Astrocyte of the hippocampus (primary cell): ENCODE data around the gene NRDE2.
"Not testable (repeated sequence)": the region's sequence is repeated elsewhere in the genome, so short reads cannot be mapped to it uniquely, and the experiment has no call there.

Experiments
- DNase-seq: peaks from one replicate; pipeline ENCODE4 v3.0.0; 2011; ENCODE audit warnings: low read depth, low spot score

The NRDE2 gene

GRCh38 chr14:90272523-90272922, 59.2 kb downstream of the NRDE2 start:
- no peak for DNase-seq

GRCh38 chr14:90268420-90268819, 63.3 kb downstream of the NRDE2 start:
- DNase-seq = no peak

GRCh38 chr14:90266441-90267154, 65.1 kb downstream of the NRDE2 start:
- no peak for DNase-seq

- no peak for DNase-seq
Observed at GRCh38 chr14:90263748-90264449, 67.8 kb downstream of the NRDE2 start.

DNA sequence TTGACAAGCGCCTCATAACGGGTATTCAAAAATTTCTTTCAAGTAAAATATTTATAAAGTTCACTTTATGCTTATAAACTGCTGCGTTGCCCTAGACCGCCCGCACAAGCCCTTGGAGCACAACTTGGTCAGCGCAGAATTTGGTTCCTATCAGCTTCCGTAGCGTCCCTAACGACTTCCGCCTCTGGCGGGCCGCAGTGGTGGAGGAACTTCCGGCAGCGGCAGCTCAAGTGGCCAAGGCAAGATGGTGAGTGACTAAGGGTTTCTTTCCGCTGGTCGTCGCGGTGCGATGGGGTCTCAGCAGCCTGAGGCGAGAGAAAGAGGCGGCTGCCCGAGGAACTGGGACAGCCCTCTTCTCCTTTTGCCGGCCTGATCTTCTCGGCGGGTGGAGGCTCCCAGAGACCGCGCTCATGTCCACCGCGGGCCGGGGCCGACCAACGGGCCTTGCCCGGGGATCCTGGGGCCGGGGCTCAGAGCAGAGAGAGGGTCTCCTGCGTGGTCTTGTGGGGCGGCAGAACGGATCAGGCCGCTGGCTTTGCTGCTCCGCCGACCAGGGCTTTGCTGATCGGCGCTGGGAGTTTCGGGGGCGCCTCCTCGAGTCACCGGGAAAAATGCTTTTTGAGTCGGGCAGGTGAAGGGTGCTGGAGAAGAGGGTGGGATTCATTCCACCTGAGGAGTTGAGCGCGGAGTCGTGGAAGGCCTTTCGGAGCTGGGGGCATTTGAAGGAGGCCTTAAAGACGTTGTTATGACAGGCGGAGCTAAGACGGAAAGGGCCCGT, 75.2 kb downstream of the NRDE2 start, which contains the start of gene PSMC1:
PSMC1 (plus strand) TSS at position 200 of the 778 bp plus-strand sequence; CDS start at position 245, 45 bp downstream.
- peak; percentile 96 for DNase-seq

DNA sequence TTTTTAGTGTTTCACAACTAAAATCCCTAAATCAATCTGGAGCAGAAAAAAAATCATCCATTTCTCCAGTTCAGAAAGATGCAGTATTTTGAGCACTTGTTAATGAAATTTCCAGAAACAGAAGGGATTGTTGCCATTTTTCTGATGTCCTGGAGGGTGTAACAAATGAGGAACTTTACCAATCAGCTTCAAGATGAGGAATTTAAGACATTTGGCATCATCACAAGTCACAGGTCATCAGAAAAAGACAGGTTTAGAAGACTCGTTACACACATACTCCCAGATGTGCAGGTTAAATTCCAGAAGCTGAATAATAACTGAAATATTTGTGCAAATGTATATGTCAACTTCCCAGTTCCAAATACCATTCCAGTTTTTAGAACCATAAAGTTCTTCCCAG, 75.9 kb downstream of the NRDE2 start:
- DNase-seq = no peak

GRCh38 chr14:90253826-90254225, 77.9 kb downstream of the NRDE2 start:
- DNase-seq = no peak

- DNase-seq = no peak
Observed at GRCh38 chr14:90248594-90248993, 83.1 kb downstream of the NRDE2 start.

DNA sequence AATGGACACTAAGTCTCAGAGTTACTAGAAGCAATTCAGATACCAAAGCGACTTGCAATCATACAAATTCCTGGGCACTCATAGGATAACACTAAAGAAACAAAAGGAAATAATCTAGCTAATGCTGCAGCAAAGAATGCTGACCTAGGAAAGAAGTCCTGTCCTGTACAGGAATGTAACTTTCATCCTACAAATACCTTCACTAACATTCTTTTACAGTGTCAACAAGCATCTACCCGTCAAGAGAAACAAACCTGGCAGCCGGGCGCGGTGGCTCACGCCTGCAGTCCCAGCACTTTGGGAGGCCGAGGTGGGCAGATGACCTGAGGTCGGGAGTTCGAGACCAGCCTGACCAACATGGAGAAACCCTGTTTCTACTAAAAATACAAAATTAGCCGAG, 84.3 kb downstream of the NRDE2 start:
- not testable (repeated sequence) for DNase-seq

GRCh38 chr14:90246936-90247335, 84.8 kb downstream of the NRDE2 start:
- DNase-seq = no peak

- DNase-seq = no peak
Observed at GRCh38 chr14:90242444-90242843, 89.3 kb downstream of the NRDE2 start.

DNA sequence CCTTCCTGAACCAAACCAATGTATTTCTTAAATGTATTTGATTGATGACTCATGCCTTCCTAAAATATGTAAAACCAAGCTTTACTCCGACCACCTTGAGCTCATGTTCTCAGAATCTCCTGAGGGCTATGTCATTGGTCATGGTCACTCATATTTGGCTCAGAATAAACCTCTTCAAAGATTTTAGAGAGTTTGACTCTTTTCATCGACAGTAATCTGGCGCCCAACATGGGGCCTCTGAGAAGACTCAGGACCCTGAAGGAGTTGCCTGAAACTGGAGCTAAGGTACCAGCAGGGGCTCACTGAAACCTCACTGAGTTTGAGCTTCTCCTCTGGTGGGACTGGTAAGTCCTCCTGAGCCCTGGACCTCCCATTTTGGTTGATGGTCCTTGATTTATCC, 92.6 kb downstream of the NRDE2 start:
- DNase-seq = peak; percentile 41

GRCh38 chr14:90235179-90235976, 96.4 kb downstream of the NRDE2 start:
- peak; percentile 80 for DNase-seq

DNA sequence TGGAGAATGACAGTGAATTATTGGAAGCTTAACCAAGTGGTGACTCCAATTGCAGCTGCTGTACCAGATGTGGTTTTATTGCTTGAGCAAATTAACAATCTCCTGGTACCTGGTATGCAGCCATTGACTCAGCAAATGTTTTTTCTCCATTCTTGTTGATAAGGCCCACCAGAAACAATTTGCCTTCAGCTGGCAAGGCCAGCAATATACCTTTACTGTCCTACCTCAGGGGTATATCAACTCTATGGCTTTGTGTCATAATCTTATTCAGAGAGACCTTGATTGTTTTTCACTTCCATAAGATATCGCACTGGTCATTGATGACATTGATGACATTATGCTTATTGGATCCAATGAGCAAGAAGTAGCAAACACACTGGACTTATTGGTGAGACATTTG, 101.8 kb downstream of the NRDE2 start:
- not testable (repeated sequence) for DNase-seq

- DNase-seq = no peak
Observed at GRCh38 chr14:90228478-90228877, 103.3 kb downstream of the NRDE2 start.
